Endothelial cell of umbilical vein (primary cell): ENCODE results near the gene PACSIN2. TPM values are rescaled to one million over a fixed set of nuclear protein-coding genes. Genes with fewer than 3 reads are reported as not detected.

Experiments used
- BruUV-seq: library from RNA; stranded (reverse); fragments of 400-500 nt; replicated peaks from 2 replicates; lab custom pipeline; 2021; lab: Mats Ljungman, UMichigan
- CTCF ChIA-PET: fragments of 300-600, 350-600 bp; sonication (Branson Sonifier 250); formaldehyde crosslinking; loops from one replicate; lab custom pipeline; 2021; ENCODE audit warnings: antibody characterized with exemption, inconsistent platforms; lab: Charles Lee
- POLR2A ChIA-PET: fragments of 300-600, 350-600 bp; sonication (Branson Sonifier 250); formaldehyde crosslinking; loops from one replicate; lab custom pipeline; 2021; ENCODE audit warnings: antibody characterized with exemption, inconsistent platforms; lab: Charles Lee
- DNase-seq: peaks from one replicate; pipeline ENCODE4 v3.0.0-alpha.2; 2011; ENCODE audit warnings: low read depth, low spot score
- FAIRE-seq: peaks from 2 replicates; lab custom pipeline; 2011; peaks lifted over from hg19 to GRCh38; lab: Jason Lieb, UNC
- H2AFZ ChIP-seq: 2 replicates; pipeline ENCODE4 v1.6.0; 2012; ENCODE audit warnings: low read depth, low read length, control low read depth, inconsistent platforms
- H3K27ac ChIP-seq: 2 replicates; pipeline ENCODE4 v1.5.1; 2011; ENCODE audit warnings: low read depth, mild to moderate bottlenecking, control low read depth, low read length, moderate library complexity; ENCODE audit not compliant: insufficient read depth
- H3K27me3 ChIP-seq, 2 experiments: 2 replicates each; pipeline versions ENCODE4 v1.6.0 to v1.6.1; 2011; ENCODE audit warnings: low read length in 2 of 2, mixed read lengths in 1 of 2; ENCODE audit not compliant: control insufficient read depth in 2 of 2, insufficient read depth in 2 of 2
- H3K36me3 ChIP-seq, 2 experiments: 2 replicates in 1 of 2; 3 replicates in 1 of 2; pipeline ENCODE4 v1.5.1; 2011; ENCODE audit warnings: low read length in 2 of 2, mild to moderate bottlenecking in 1 of 2, moderate library complexity in 1 of 2; ENCODE audit not compliant: control insufficient read depth in 2 of 2, insufficient read depth in 2 of 2; ENCODE audit errors: extremely low read depth in 1 of 2
- H3K4me1 ChIP-seq: 3 replicates; pipeline ENCODE4 v1.5.1; 2011; ENCODE audit warnings: mild to moderate bottlenecking, low read length; ENCODE audit not compliant: control insufficient read depth, insufficient read depth; ENCODE audit errors: extremely low read depth
- H3K4me2 ChIP-seq: 2 replicates; pipeline ENCODE4 v1.6.1; 2011; ENCODE audit warnings: low read length, control low read depth, mixed read lengths; ENCODE audit not compliant: insufficient read depth
- H3K4me3 ChIP-seq, 3 experiments: fragments of 200-600 bp in 1 of 3; sonication (generic), shearing (Covaris generic) in 1 of 3; replicated peaks in 1 of 3; 2 replicates each; pipeline ENCODE4 v1.5.1; 2011 to 2016; ENCODE audit warnings: control low read depth in 3 of 3, low read length in 3 of 3, mild to moderate bottlenecking in 2 of 3, inconsistent platforms in 1 of 3, low read depth in 1 of 3, moderate library complexity in 1 of 3; ENCODE audit not compliant: insufficient read depth in 1 of 3
- H3K79me2 ChIP-seq: 2 replicates; pipeline ENCODE4 v1.6.0; 2012; ENCODE audit warnings: low read length, inconsistent platforms; ENCODE audit not compliant: control insufficient read depth, insufficient read depth
- H3K9ac ChIP-seq: replicated peaks from 2 replicates; pipeline ENCODE3; 2011; ENCODE audit warnings: low read length, control low read depth; ENCODE audit not compliant: insufficient read depth; ENCODE audit errors: extremely low read depth
- H3K9me1 ChIP-seq: replicated peaks from 3 replicates; pipeline ENCODE4 v1.6.0; 2011; ENCODE audit warnings: mild to moderate bottlenecking, low read length; ENCODE audit not compliant: control insufficient read depth, insufficient read depth; ENCODE audit errors: extremely low read depth
- H3K9me3 ChIP-seq: replicated peaks from 2 replicates; pipeline ENCODE4 v1.5.1; 2012; ENCODE audit warnings: low read length, inconsistent platforms; ENCODE audit not compliant: control insufficient read depth, insufficient read depth
- H4K20me1 ChIP-seq: replicated peaks from 2 replicates; pipeline ENCODE3; 2011; ENCODE audit warnings: mild to moderate bottlenecking, low read length; ENCODE audit not compliant: control insufficient read depth, insufficient read depth; ENCODE audit errors: extremely low read depth
- CTCF ChIP-seq, 2 donors: IDR thresholded peaks; 1 replicate in 1 of 2; 2 replicates in 1 of 2; pipeline ENCODE4 v1.5.1; 2011; ENCODE audit warnings: low read length in 2 of 2, mild to moderate bottlenecking in 2 of 2, moderate library complexity in 2 of 2, control low read depth in 1 of 2, inconsistent platforms in 1 of 2, low read depth in 1 of 2; ENCODE audit not compliant: insufficient read depth in 1 of 2; ENCODE audit errors: extremely low read depth in 1 of 2
- EZH2 ChIP-seq: IDR thresholded peaks from 2 replicates; pipeline ENCODE4 v1.6.1; 2012; ENCODE audit warnings: borderline replicate concordance, low read depth, mild to moderate bottlenecking, moderate library complexity, low read length, inconsistent platforms; ENCODE audit not compliant: severe bottlenecking
- FOS ChIP-seq: IDR thresholded peaks from 2 replicates; pipeline ENCODE4 v1.6.1; 2011; ENCODE audit warnings: mild to moderate bottlenecking, low read length, moderate library complexity, borderline replicate concordance; ENCODE audit not compliant: insufficient read depth
- GATA2 ChIP-seq: IDR thresholded peaks from 2 replicates; pipeline ENCODE4 v1.7.0; 2011; ENCODE audit warnings: low read depth, mild to moderate bottlenecking, moderate library complexity, mixed read lengths, low read length; ENCODE audit not compliant: insufficient read length, insufficient read depth
- JUN ChIP-seq: IDR thresholded peaks from 2 replicates; pipeline ENCODE4 v1.6.1; 2011; ENCODE audit warnings: borderline replicate concordance, low read depth; ENCODE audit not compliant: insufficient read length, insufficient read depth
- MAX ChIP-seq: IDR thresholded peaks from 2 replicates; pipeline ENCODE4 v1.6.1; 2011; ENCODE audit not compliant: insufficient read depth, insufficient read length
- MYC ChIP-seq: IDR thresholded peaks from one replicate; pipeline ENCODE4 v1.6.1; 2011; ENCODE audit warnings: mild to moderate bottlenecking, low read depth, low read length
- POLR2A ChIP-seq: IDR thresholded peaks from 2 replicates; pipeline ENCODE4 v1.6.1; 2012; ENCODE audit warnings: low read depth, mild to moderate bottlenecking, control low read depth, low read length
- POLR2AphosphoS5 ChIP-seq: IDR thresholded peaks from 2 replicates; pipeline ENCODE4 v1.6.1; 2012; ENCODE audit warnings: low read depth, mild to moderate bottlenecking, control low read depth, low read length, moderate library complexity; ENCODE audit not compliant: insufficient read depth
- dilution Hi-C: fragments of 300-500 bp; cut with MboI; formaldehyde crosslinking; loops from one replicate; pipeline ENCODE4 v1.15.0; 2019; ENCODE audit warnings: low sequenced_read_pairs; ENCODE audit not compliant: extremely low pct_ligation_motif_present
- intact Hi-C: fragments of 100-400 bp; cut with micrococcal nuclease; formaldehyde crosslinking; loops from one replicate; pipeline ENCODE4 v1.10.0; 2022
- polyA plus RNA-seq, 4 experiments: library from polyadenylated mRNA; depleted of rRNA in 3 of 4; stranded (reverse) in 3 of 4; unstranded in 1 of 4; fragments of >200 nt; gene quantifications; 2 replicates each; pipeline versions ENCODE4 v1.2.1 to v1.2.3, GENCODE V29; 2011 to 2012; ENCODE audit warnings: missing spikeins in 1 of 4
- total RNA-seq: library from RNA; stranded (reverse); gene quantifications from 2 replicates; pipeline ENCODE4 v1.2.3, GENCODE V29; 2021

Gene PACSIN2
- total and polyA plus RNA-seq, 2 donors (not counting 3 experiments of a cell fraction or from before 2014, with no cell fraction given), result 46.2 to 64.5 TPM

- intact Hi-C loops (loop anchor here (5.0 kb wide), 1 partner anchor 222 kb away; the partner anchor contains the start of gene TTLL1), dilution Hi-C loops (no loop called here)
- H3K27ac ChIP-seq, result no peak overlapping the region
- H2AFZ ChIP-seq, result no peak overlapping the region
- FAIRE-seq (peak; percentile 49), DNase-seq (no peak)
- CTCF ChIA-PET, result no interaction called here
- H3K9me1 ChIP-seq, result no peaks in the 10 kb centered on the region
- H3K27me3 ChIP-seq, result no peaks in the 10 kb centered on the region
- no TSS peak for BruUV-seq
- H3K36me3 ChIP-seq, result peaks cover 0 to 7% of the 10 kb centered on the region in 2 experiments
- no peaks in the 10 kb centered on the region for H4K20me1 ChIP-seq
- H3K4me1 ChIP-seq, result no peaks in the 10 kb centered on the region
- H3K79me2 ChIP-seq, result no peaks in the 10 kb centered on the region
- TF ChIP-seq MAX (no peak), POLR2A (no peak), GATA2 (no peak), POLR2AphosphoS5 (no peak), FOS (no peak), EZH2 (no peak), JUN (no peak), CTCF (IDR thresholded peaks at IDR 0.05; ENCODE audit: extremely low read depth in 1 of 2, insufficient read depth in 1 of 2, low read depth in 1 of 2, low read length in 2 of 2) (no peak), MYC (no peak)
- POLR2A ChIA-PET, result no interaction called here
- no peak overlapping the region for H3K9ac ChIP-seq
- no peak overlapping the region for H3K4me2 ChIP-seq
- H3K4me3 ChIP-seq, result no peak overlapping the region
- H3K9me3 ChIP-seq, result no peaks in the 10 kb centered on the region
These were observed 149.4 kb downstream of the PACSIN2 start for GRCh38 chr22:42865536-42865935.
